NB4 (cell line): Measurements from ENCODE around the gene SLIT1.

ENCODE experiments used
- CTCF ChIP-seq: IDR thresholded peaks from one replicate; pipeline ENCODE4 v1.5.1; 2012; ENCODE audit warnings: low read depth, low read length
- MAX ChIP-seq: IDR thresholded peaks from 2 replicates; pipeline ENCODE4 v1.6.1; 2011; ENCODE audit warnings: low read depth, low read length
- MYC ChIP-seq: IDR thresholded peaks from 2 replicates; pipeline ENCODE4 v1.6.1; 2011; ENCODE audit warnings: low read depth, low read length
- POLR2A ChIP-seq: IDR thresholded peaks from 2 replicates; pipeline ENCODE4 v1.6.1; 2011; ENCODE audit warnings: mild to moderate bottlenecking; ENCODE audit not compliant: insufficient read length; ENCODE audit errors: extremely low read depth

GRCh38 chr10:97134110-97134509 is 51.6 kb downstream of the SLIT1 start:
- TF ChIP-seq POLR2A = no peak
- no peak for TF ChIP-seq CTCF
- no peak for TF ChIP-seq MAX
- TF ChIP-seq MYC = no peak
